ENCODE data around the gene SLC2A13. TPM values are rescaled to one million over a fixed set of nuclear protein-coding genes. Genes with fewer than 3 reads are reported as not detected.

SLC2A13 gene
- total RNA-seq, 1 donor from 2014 or later = 5.6 TPM

GRCh38 chr12:40105265-40105514 is 691 bp downstream of the SLC2A13 start:
- Mint-ChIP-seq H3K4me1 (peaks cover 43% of the 10 kb centered on the region), H3K9me3 (no peaks in the 10 kb centered on the region), H3K27ac (ENCODE audit: unreplicated experiment) (no peak overlapping the region), H3K27me3 (ENCODE audit: low read depth) (no peaks in the 10 kb centered on the region), H3K4me3 (peak overlapping the region; percentile 82), H3K36me3 (ENCODE audit: low read depth) (no peaks in the 10 kb centered on the region)
- TF ChIP-seq CTCF (conservative IDR thresholded peaks at IDR 0.05) = no peak
- DNase-seq (ENCODE audit: low read depth, low spot score) = peak; percentile 49

GRCh38 chr12:40104461-40105264 is 1.2 kb downstream of the SLC2A13 start:
- H3K4me1 Mint-ChIP-seq = peaks cover 48% of the 10 kb centered on the region
- H3K27me3 Mint-ChIP-seq (ENCODE audit: low read depth) = no peaks in the 10 kb centered on the region
- H3K27ac Mint-ChIP-seq (ENCODE audit: unreplicated experiment) = no peak overlapping the region
- H3K4me3 Mint-ChIP-seq = peak overlapping the region; percentile 82
- TF ChIP-seq CTCF (conservative IDR thresholded peaks at IDR 0.05) = no peak
- no peaks in the 10 kb centered on the region for H3K36me3 Mint-ChIP-seq (ENCODE audit: low read depth)
- no peak for DNase-seq (ENCODE audit: low read depth, low spot score)
- no peaks in the 10 kb centered on the region for H3K9me3 Mint-ChIP-seq

- H3K27ac Mint-ChIP-seq (ENCODE audit: unreplicated experiment) = no peak overlapping the region
- H3K27me3 Mint-ChIP-seq (ENCODE audit: low read depth) = no peaks in the 10 kb centered on the region
- no peak for TF ChIP-seq CTCF (conservative IDR thresholded peaks at IDR 0.05)
- no peaks in the 10 kb centered on the region for H3K9me3 Mint-ChIP-seq
- DNase-seq (ENCODE audit: low read depth, low spot score) = no peak
- H3K4me1 Mint-ChIP-seq = peaks cover 54% of the 10 kb centered on the region
- H3K36me3 Mint-ChIP-seq (ENCODE audit: low read depth) = peaks cover 1% of the 10 kb centered on the region
- H3K4me3 Mint-ChIP-seq = peak overlapping the region; percentile 82
Measured at GRCh38 chr12:40103043-40103442, 2.8 kb downstream of the SLC2A13 start.

- Mint-ChIP-seq H3K9me3 (no peaks in the 10 kb centered on the region), H3K4me1 (peaks cover 46% of the 10 kb centered on the region)
- DNase-seq (ENCODE audit: low read depth, low spot score) = no peak
Measured at GRCh38 chr12:40101747-40102146, 4.1 kb downstream of the SLC2A13 start.

GRCh38 chr12:40099423-40099853 is 6.4 kb downstream of the SLC2A13 start:
- no peak for TF ChIP-seq CTCF (conservative IDR thresholded peaks at IDR 0.05)
- Mint-ChIP-seq H3K27me3 (ENCODE audit: low read depth) (no peaks in the 10 kb centered on the region), H3K4me1 (peaks cover 37% of the 10 kb centered on the region), H3K27ac (ENCODE audit: unreplicated experiment) (no peak overlapping the region), H3K9me3 (no peaks in the 10 kb centered on the region), H3K4me3 (no peak overlapping the region), H3K36me3 (ENCODE audit: low read depth) (peaks cover 2% of the 10 kb centered on the region)
- DNase-seq (ENCODE audit: low read depth, low spot score) = no peak

More at GRCh38 chr12:40101747-40102146, 4.1 kb downstream of the SLC2A13 start:
- no peak overlapping the region for H3K4me3 Mint-ChIP-seq
- no peaks in the 10 kb centered on the region for H3K27me3 Mint-ChIP-seq (ENCODE audit: low read depth)
- no peak for TF ChIP-seq CTCF (conservative IDR thresholded peaks at IDR 0.05)
- peaks cover 2% of the 10 kb centered on the region for H3K36me3 Mint-ChIP-seq (ENCODE audit: low read depth)
- H3K27ac Mint-ChIP-seq (ENCODE audit: unreplicated experiment) = no peak overlapping the region
